ENCODE measurements around the gene SNRNP25. TPM values are rescaled to one million over a fixed set of nuclear protein-coding genes. Genes with fewer than 3 reads are reported as not detected.

The SNRNP25 gene
- total and polyA plus RNA-seq, 4 donors, result 15.1 to 22.2 (median 17.7) TPM

- H3K4me3 ChIP-seq (ENCODE audit: low read depth in 1 of 3, low read length in 3 of 3), result no peak overlapping the region
- no peaks in the 10 kb centered on the region for H3K9me3 ChIP-seq (ENCODE audit: control insufficient read depth in 4 of 4, low read length in 3 of 4)
- TF ChIP-seq TAF1 (conservative IDR thresholded peaks at IDR 0.05), result no peak
- no peak for TF ChIP-seq HNF4G (IDR thresholded peaks at IDR 0.05)
- TF ChIP-seq, protein P1, sequence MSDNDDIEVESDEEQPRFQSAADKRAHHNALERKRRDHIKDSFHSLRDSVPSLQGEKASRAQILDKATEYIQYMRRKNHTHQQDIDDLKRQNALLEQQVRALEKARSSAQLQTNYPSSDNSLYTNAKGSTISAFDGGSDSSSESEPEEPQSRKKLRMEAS (IDR thresholded peaks at IDR 0.05), result no peak
- no peak for TF ChIP-seq FOXA2 (IDR thresholded peaks at IDR 0.05)
- TF ChIP-seq NR2F2 (IDR thresholded peaks at IDR 0.05), result no peak
- TF ChIP-seq RXRA (IDR thresholded peaks at IDR 0.05), result no peak
- TF ChIP-seq ZBTB33 (IDR thresholded peaks at IDR 0.05), result no peak
- H3K36me3 ChIP-seq (ENCODE audit: control insufficient read depth in 4 of 4, insufficient read depth in 3 of 4, low read depth in 1 of 4, low read length in 3 of 4), result peaks cover 4 to 36% (median 9%) of the 10 kb centered on the region in 4 donors
- no peak for DNase-seq (ENCODE audit: low spot score)
- no peaks in the 10 kb centered on the region for H3K27me3 ChIP-seq (ENCODE audit: control insufficient read depth in 4 of 4, insufficient read depth in 4 of 4, low read length in 3 of 4)
- 95% methylated on average over 17 of the region's 17 CpGs for WGBS
- H3K27ac ChIP-seq (ENCODE audit: low read depth in 1 of 2, low read length in 2 of 2), result no peak overlapping the region
- H3K9ac ChIP-seq (ENCODE audit: low read depth in 1 of 2, low read length in 2 of 2), result no peak overlapping the region
- H3K4me1 ChIP-seq (ENCODE audit: control insufficient read depth in 4 of 4, insufficient read depth in 4 of 4, low read length in 3 of 4), result peaks cover 0 to 14% (median 7%) of the 10 kb centered on the region in 4 donors
Measured at GRCh38 chr16:56231-56927, 2.8 kb downstream of the SNRNP25 start.

DNA sequence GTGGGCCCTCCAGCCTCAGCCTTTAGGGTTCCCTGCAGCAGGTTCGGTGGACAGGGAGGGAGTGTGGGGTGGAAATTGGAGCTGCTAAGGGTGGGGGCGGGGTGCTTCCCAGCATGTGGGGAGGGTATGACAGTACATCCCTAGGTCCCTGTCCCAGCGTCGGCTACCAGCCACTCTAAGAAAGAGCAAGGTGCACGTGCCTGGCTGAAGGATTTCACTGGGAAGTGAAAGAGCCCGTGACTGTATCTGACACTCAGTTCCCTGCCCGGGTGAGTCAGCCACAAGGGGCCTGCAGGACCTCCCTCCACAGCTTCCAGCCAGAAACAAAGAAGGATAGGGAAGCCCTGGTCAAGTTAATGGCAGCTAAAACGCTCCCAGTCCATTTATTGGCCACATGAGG, 4.1 kb downstream of the SNRNP25 start:
- H3K27me3 ChIP-seq (ENCODE audit: control insufficient read depth in 4 of 4, insufficient read depth in 4 of 4, low read length in 3 of 4), result no peaks in the 10 kb centered on the region
- 87% methylated on average over 8 of the region's 8 CpGs for WGBS
- TF ChIP-seq ZBTB33 (IDR thresholded peaks at IDR 0.05) (no peak), GABPA (IDR thresholded peaks at IDR 0.05 in 1 of 2, conservative IDR thresholded peaks at IDR 0.05 in 1 of 2) (no peak), FOXA2 (IDR thresholded peaks at IDR 0.05) (no peak), YY1 (IDR thresholded peaks at IDR 0.05) (no peak), ATF3 (IDR thresholded peaks at IDR 0.05) (no peak), EGR1 (IDR thresholded peaks at IDR 0.05; ENCODE audit: low read depth in 2 of 2) (no peak), FOXA1 (IDR thresholded peaks at IDR 0.05) (no peak), JUND (IDR thresholded peaks at IDR 0.05) (no peak), NR2F2 (IDR thresholded peaks at IDR 0.05) (no peak)
- TF ChIP-seq, protein P2, sequence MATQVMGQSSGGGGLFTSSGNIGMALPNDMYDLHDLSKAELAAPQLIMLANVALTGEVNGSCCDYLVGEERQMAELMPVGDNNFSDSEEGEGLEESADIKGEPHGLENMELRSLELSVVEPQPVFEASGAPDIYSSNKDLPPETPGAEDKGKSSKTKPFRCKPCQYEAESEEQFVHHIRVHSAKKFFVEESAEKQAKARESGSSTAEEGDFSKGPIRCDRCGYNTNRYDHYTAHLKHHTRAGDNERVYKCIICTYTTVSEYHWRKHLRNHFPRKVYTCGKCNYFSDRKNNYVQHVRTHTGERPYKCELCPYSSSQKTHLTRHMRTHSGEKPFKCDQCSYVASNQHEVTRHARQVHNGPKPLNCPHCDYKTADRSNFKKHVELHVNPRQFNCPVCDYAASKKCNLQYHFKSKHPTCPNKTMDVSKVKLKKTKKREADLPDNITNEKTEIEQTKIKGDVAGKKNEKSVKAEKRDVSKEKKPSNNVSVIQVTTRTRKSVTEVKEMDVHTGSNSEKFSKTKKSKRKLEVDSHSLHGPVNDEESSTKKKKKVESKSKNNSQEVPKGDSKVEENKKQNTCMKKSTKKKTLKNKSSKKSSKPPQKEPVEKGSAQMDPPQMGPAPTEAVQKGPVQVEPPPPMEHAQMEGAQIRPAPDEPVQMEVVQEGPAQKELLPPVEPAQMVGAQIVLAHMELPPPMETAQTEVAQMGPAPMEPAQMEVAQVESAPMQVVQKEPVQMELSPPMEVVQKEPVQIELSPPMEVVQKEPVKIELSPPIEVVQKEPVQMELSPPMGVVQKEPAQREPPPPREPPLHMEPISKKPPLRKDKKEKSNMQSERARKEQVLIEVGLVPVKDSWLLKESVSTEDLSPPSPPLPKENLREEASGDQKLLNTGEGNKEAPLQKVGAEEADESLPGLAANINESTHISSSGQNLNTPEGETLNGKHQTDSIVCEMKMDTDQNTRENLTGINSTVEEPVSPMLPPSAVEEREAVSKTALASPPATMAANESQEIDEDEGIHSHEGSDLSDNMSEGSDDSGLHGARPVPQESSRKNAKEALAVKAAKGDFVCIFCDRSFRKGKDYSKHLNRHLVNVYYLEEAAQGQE (IDR thresholded peaks at IDR 0.05), result no peak
- TF ChIP-seq, protein P1 (IDR thresholded peaks at IDR 0.05), result no peak
- H3K4me1 ChIP-seq (ENCODE audit: control insufficient read depth in 4 of 4, insufficient read depth in 4 of 4, low read length in 3 of 4), result peaks cover 0 to 11% (median 6%) of the 10 kb centered on the region in 4 donors
- H3K9ac ChIP-seq (ENCODE audit: low read depth in 1 of 2, low read length in 2 of 2), result no peak overlapping the region
- H3K36me3 ChIP-seq (ENCODE audit: control insufficient read depth in 4 of 4, insufficient read depth in 3 of 4, low read depth in 1 of 4, low read length in 3 of 4), result peaks cover 4 to 36% (median 9%) of the 10 kb centered on the region in 4 donors
- no peaks in the 10 kb centered on the region for H3K9me3 ChIP-seq (ENCODE audit: control insufficient read depth in 4 of 4, low read length in 3 of 4)
- H3K27ac ChIP-seq (ENCODE audit: low read depth in 1 of 2, low read length in 2 of 2), result no peak overlapping the region
- DNase-seq (ENCODE audit: low spot score), result no peak
- no peak overlapping the region for H3K4me3 ChIP-seq (ENCODE audit: low read depth in 1 of 3, low read length in 3 of 3)

All from liver (tissue), 9 donors.